ENCODE data around the gene CXCR6.

Gene CXCR6

GRCh38 chr3:45922950-45923590 is 20.2 kb upstream of the CXCR6 start:
- DNase-seq = no peak

GRCh38 chr3:45923755-45924154 is 19.5 kb upstream of the CXCR6 start:
- no peak for DNase-seq

- no peak for DNase-seq
Observed at GRCh38 chr3:45927881-45928280, 15.4 kb upstream of the CXCR6 start.

- no peak for DNase-seq
Observed at GRCh38 chr3:45929042-45929679, 14.1 kb upstream of the CXCR6 start.

- no peak for DNase-seq
Observed at GRCh38 chr3:45931496-45931895, 11.8 kb upstream of the CXCR6 start.

DNA sequence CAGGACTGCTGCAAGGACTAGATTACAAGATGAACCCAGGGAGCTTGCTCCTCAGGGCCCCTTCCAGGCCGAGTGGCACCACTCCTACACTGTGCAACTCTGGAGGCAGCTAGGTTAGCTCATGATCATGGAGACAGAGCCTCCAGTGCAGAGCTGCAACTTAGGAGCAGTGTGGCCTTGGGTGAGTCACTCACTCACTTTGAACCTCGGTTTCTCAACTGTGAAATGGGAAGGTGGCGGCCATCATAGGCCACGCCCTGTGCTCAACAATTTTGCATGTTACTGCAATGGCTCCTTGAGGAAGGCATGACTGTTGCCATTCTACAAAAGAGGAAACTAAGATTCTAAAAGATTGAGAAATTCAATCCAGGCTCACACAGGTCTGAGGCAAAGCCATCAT is 11.2 kb upstream of the CXCR6 start:
- no peak for DNase-seq

- DNase-seq = no peak
Observed at GRCh38 chr3:45933591-45933990, 9.7 kb upstream of the CXCR6 start.

DNA sequence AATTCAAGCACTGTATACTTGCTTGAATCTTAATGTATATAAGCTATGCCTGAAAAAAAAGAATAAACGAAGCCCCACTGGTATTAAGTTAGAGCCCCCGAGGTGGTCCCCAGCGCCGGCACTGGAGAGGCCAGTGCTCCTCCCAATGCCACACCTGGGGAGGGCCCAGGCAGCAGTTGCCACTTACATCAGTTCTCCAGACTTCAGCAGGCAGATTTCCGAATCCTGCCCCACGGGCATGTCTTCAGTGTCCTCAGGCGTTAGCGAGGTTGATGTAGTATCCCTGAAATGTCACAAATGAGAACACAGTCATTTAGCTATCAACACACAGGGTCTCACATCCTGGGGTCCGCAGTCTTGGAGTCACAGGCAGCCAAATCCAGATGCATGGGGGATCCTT is 7.0 kb upstream of the CXCR6 start:
- DNase-seq = no peak

DNA sequence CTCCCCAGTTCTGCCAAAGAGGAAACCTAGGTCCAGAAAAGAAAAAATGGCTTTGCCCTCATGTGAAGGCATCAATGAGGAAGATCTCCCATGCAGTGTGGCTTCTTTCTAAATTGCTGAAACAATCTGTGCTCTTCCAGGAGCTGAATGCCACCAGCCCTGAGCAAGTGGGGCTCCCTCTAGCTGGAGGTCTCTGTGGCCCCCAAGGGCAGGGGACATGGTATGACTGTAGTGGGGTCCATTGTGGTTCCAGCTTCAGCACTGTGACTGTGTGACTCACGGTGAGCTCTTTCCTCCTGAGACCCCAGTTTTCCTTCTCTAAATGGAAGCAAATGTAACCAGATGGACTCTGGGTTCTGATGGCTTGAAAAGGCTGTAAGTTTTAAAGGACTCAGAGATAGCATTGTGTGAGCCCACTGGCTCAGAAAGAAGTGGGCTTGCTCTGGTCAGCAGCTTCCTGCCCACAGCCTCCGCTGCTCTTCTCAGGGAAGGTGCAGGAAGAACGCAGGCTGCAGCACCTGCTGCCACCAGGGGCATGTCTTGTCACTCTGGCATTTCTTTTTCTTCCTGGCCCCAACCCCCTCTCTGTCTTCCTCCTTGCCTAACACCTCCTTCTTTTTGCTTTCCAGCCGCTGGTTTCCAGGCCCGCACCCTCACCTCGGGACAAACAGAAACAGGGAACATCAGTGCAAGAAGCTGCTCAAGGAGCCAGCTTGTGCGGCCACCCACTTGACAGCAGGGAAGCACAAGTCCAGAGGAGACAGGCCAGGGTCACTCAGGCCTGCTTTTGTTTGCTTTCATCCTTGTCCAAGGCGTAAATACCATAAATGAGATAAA is 5.8 kb upstream of the CXCR6 start:
- DNase-seq = no peak

GRCh38 chr3:45938043-45938435 is 5.2 kb upstream of the CXCR6 start:
- DNase-seq = no peak

- peak; percentile 89 for DNase-seq
Observed at GRCh38 chr3:45938864-45939263, 4.4 kb upstream of the CXCR6 start.

GRCh38 chr3:45939341-45939771 is 3.9 kb upstream of the CXCR6 start:
- no peak for DNase-seq

- peak; percentile 60 for DNase-seq
Observed at GRCh38 chr3:45940004-45940780, 3.1 kb upstream of the CXCR6 start.

DNA sequence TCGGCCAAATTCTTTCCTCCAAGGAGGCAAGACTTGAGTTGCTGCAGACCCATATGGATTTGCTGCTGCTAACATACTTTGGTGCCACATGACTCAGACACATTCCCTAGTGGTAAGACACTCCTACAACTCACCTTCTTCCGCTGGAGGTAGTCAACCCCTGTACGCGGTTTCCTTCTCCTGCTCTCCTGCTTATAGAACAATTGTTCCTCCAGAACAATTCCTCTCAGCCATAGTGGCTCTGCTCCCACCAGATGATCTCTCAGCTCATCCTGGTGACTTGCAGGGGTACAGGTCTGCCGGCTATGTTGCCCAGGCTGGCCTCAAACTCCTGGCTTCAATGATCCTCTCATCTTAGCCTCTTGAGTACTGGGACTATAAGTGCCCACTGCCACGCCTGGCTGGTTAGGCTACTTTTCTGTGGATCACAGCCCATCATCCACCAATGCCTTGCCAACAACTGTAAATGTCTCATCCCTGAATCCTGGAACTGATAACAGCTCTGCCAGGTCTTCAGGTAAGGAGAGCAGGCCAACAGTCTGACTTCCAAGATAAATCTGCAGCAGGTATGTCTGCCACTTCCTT is 2.4 kb upstream of the CXCR6 start:
- DNase-seq = peak; percentile 51

- DNase-seq = peak; percentile 78
Observed at GRCh38 chr3:45942051-45942825, 1.0 kb upstream of the CXCR6 start.

DNA sequence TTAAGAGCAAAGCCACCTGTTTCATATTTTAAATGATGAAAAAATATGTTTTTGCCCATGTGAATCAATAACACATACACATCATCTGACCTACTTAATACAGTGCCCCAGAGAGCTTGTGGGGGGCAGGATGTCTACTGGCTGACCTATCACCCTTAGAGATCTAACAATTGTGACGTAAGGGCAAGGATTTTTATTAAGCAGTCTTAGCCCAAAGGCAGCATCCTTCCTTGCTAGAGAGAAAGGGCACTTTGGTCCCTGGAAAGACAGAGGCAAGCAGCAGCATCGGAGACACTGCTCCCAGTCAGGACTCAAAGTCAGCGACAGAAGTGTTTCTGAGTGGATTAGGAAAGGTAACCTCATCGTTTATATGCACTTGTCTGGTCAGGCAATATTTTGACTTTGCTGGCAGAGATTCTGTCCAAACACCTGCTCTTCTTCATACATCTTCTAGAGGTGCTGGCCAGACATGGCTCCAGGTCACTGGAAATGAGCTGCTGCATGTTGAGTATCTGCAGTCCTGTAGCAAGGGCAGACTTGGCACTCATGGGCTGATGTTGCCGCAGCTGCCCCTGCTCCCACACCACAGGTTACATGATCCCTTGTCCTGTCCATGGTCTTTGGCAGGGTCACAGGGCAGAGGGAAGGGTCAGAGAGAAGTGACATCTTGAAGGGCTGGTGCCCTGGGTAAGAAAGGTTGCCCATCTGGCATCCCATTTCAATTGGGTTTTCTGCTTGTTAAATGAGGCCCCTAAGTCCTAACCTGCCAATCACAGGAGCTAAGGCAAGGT is 1.8 kb downstream of the CXCR6 start:
- no peak for DNase-seq

DNA sequence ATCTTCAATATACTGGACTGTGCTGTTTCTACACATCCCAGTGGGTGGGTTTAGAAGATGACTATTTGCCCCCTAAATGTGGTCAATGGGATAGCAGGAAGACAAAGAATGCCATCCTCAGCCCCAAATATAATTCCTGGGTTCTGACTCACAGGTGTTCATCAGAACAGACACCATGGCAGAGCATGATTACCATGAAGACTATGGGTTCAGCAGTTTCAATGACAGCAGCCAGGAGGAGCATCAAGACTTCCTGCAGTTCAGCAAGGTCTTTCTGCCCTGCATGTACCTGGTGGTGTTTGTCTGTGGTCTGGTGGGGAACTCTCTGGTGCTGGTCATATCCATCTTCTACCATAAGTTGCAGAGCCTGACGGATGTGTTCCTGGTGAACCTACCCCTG is 3.0 kb downstream of the CXCR6 start:
- no peak for DNase-seq

GRCh38 chr3:45946875-45947274 is 3.6 kb downstream of the CXCR6 start:
- no peak for DNase-seq

DNA sequence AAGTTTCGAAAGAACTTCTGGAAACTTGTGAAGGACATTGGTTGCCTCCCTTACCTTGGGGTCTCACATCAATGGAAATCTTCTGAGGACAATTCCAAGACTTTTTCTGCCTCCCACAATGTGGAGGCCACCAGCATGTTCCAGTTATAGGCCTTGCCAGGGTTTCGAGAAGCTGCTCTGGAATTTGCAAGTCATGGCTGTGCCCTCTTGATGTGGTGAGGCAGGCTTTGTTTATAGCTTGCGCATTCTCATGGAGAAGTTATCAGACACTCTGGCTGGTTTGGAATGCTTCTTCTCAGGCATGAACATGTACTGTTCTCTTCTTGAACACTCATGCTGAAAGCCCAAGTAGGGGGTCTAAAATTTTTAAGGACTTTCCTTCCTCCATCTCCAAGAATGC is 4.1 kb downstream of the CXCR6 start:
- DNase-seq = no peak

GRCh38 chr3:45948311-45948781 is 5.1 kb downstream of the CXCR6 start:
- no peak for DNase-seq

DNA sequence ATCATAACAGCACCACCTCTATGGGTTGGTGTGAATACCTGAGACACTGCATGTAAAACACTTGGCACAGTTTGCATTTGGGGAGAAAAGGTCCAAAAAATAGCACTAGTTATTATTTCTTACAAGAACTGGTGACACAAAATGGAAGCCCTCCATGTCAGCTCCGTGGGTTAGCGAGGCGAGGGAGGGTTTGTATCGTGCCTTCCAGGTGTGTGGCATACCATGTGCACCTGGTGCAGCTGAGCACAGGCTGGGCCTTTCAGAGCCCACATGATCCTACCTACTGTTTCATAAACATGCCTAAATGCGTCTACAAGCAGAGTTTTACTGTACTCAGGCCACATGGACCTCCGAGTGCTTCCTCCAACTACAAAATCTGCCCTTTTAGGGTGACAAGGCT is 5.6 kb downstream of the CXCR6 start:
- DNase-seq = no peak
